ENCODE measurements around the gene APRT. TPM values are rescaled to one million over a fixed set of nuclear protein-coding genes. Genes with fewer than 3 reads are reported as not detected.

Gene APRT
- total RNA-seq, 4 donors from 2014 or later, result 56.2 to 78.7 (median 62.4) TPM

DNA sequence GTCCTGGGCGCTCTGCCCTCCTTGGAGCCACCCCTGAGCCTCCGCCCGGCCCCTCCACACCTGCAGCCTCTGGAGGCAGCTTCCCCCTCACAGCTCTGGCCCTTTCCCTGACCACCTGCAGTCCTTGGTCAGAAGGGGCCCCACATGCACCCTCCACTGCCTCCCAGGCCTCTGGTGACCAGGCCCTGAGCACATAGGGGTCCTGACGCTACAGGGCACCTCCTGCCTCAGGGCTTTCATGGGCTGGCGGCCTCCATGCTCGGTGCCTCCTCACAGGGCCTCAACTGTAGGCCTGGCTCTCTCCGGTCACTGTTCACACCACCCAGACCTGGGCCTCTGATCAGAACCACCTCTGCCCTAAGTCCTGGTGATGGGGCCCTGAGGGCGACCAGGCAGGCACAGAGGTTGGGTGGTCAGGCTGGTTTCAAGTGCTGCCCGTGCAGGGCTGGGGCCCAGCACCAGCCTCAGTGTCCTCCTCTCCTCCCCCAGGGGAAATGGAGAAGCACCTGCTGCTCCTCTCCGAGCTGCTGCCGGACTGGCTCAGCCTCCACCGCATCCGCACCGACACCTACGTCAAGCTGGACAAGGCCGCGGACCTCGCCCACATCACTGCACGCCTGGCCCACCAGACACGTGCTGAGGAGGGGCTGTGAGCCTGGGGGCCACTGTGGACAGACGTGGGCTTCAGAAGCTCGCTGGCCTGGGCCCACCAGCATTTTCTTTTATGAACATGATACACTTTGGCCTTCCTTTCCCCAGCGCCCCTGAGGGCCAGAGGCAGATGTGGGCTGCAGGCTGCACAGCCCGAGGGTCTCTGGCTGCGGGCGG lies 3.9 kb downstream of the APRT start:
- Histone ChIP-seq H3K27me3 (peaks cover 0 to 10% (median 6%) of the 10 kb centered on the region in 3 donors), H3K9me3 (no peaks in the 10 kb centered on the region), H3K4me3 (no peak overlapping the region), H3K4me1 (peaks cover 14 to 19% of the 10 kb centered on the region in 2 donors), H3K27ac (no peak overlapping the region), H3K36me3 (peaks cover 0 to 10% of the 10 kb centered on the region in 2 donors)
- in situ Hi-C loops (cut with MboI; ENCODE audit: low sequenced_read_pairs in 4 of 4) (no loop called here), intact Hi-C loops (cut with DNase I; ENCODE audit: low total_unique reads) (no loop called here)
- DNase-seq (no peak), ATAC-seq (no peak)
- no peak for TF ChIP-seq POLR2A (IDR thresholded peaks at IDR 0.05)
- TF ChIP-seq, protein P1, sequence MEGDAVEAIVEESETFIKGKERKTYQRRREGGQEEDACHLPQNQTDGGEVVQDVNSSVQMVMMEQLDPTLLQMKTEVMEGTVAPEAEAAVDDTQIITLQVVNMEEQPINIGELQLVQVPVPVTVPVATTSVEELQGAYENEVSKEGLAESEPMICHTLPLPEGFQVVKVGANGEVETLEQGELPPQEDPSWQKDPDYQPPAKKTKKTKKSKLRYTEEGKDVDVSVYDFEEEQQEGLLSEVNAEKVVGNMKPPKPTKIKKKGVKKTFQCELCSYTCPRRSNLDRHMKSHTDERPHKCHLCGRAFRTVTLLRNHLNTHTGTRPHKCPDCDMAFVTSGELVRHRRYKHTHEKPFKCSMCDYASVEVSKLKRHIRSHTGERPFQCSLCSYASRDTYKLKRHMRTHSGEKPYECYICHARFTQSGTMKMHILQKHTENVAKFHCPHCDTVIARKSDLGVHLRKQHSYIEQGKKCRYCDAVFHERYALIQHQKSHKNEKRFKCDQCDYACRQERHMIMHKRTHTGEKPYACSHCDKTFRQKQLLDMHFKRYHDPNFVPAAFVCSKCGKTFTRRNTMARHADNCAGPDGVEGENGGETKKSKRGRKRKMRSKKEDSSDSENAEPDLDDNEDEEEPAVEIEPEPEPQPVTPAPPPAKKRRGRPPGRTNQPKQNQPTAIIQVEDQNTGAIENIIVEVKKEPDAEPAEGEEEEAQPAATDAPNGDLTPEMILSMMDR (IDR thresholded peaks at IDR 0.05 in 4 of 5, conservative IDR thresholded peaks at IDR 0.05 in 1 of 5), result no peak

DNA sequence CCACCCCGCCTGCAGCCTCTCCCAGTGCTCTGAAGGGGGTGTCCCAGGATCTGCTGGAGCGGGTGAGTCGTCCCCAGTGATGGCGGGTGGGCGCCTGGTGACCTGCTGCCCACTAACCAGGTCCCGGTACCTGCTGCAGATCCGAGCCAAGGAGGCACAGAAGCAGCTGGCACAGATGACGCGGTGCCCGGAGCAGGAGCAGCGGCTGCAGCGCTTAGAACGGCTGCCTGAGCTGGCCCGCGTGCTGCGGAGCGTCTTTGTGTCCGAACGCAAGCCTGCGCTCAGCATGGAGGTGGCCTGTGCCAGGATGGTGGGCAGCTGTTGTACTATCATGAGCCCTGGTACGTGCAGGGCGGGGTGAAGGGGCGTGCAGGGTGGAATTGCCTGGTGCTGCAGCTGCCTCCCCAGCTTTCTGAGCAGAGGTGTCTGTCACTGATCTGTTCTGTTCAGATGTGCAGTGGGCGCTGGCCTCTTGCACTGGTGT lies 4.5 kb downstream of the APRT start:
- no peaks in the 10 kb centered on the region for H3K9me3 ChIP-seq
- intact Hi-C loops (cut with DNase I; ENCODE audit: low total_unique reads) (no loop called here), in situ Hi-C loops (cut with MboI; ENCODE audit: low sequenced_read_pairs in 4 of 4) (no loop called here)
- TF ChIP-seq, protein P1 (IDR thresholded peaks at IDR 0.05 in 4 of 5, conservative IDR thresholded peaks at IDR 0.05 in 1 of 5), result no peak
- TF ChIP-seq POLR2A (IDR thresholded peaks at IDR 0.05), result no peak
- no peak for ATAC-seq
- peaks cover 0 to 10% of the 10 kb centered on the region in 2 donors for H3K36me3 ChIP-seq
- peaks cover 0 to 10% (median 6%) of the 10 kb centered on the region in 3 donors for H3K27me3 ChIP-seq
- peaks cover 14 to 20% of the 10 kb centered on the region in 2 donors for H3K4me1 ChIP-seq
- H3K27ac ChIP-seq, result no peak overlapping the region
- H3K4me3 ChIP-seq, result no peak overlapping the region
- no peak for DNase-seq

DNA sequence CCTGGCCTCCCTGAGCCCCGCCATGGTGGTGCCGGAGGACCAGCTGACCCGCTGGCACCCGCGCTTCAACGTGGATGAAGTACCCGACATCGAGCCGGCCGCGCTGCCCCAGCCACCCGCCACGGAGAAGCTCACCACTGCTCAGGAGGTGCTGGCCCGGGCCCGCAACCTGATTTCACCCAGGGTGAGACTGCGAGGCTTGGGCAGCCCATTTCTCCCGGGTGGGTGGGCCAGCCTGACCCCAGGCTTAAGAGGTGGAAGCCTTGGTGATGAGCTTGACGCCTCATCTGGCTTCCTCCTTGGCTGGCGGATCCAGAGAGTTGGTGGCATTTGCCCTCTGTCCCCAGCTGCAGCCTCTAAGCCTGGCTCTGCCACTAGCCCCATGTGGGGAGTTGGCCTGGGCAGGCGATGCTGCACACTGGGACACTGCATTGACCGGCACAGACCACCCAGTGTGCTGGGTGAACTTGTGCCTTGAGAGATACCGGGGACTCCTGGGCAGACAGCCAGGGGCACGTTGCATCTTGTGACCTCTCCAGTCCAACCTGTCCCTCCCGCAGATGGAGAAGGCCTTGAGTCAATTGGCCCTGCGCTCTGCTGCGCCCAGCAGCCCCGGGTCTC lies 5.1 kb downstream of the APRT start:
- in situ Hi-C loops (cut with MboI; ENCODE audit: low sequenced_read_pairs in 4 of 4) (no loop called here), intact Hi-C loops (cut with DNase I; ENCODE audit: low total_unique reads) (no loop called here)
- H3K27ac ChIP-seq, result no peak overlapping the region
- H3K36me3 ChIP-seq, result peaks cover 0 to 10% of the 10 kb centered on the region in 2 donors
- H3K4me3 ChIP-seq, result no peak overlapping the region
- no peak for TF ChIP-seq POLR2A (IDR thresholded peaks at IDR 0.05)
- TF ChIP-seq, protein P1 (IDR thresholded peaks at IDR 0.05 in 4 of 5, conservative IDR thresholded peaks at IDR 0.05 in 1 of 5), result no peak
- H3K9me3 ChIP-seq, result no peaks in the 10 kb centered on the region
- ATAC-seq (no peak), DNase-seq (no peak)
- H3K4me1 ChIP-seq, result peaks cover 14 to 20% of the 10 kb centered on the region in 2 donors
- peaks cover 0 to 10% (median 6%) of the 10 kb centered on the region in 3 donors for H3K27me3 ChIP-seq

DNA sequence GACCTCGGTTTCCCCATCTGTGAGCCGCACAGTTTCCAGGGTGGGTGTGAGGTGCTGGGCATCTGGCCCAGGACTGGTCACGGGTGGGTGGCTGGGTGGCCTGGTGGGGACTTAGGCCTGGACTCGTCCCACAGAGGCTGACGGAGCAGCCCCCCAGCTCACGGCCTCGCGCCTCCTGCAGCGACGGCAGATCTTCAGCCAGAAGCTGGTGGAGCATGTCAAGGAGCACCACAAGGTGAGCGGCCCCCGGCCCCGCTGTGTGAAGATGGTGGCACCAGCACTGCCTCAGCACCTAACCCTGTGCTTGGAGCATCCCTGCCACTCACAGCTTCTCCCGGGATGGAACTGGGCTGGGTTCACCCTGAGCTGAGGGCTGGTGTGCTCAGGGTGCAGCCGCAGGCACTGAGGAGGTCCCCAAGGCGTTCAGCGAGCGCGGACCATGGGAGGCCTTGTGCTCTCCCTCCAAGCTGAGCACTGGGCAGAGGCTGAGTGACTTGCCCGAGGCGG lies 5.8 kb downstream of the APRT start:
- Histone ChIP-seq H3K36me3 (peaks cover 0 to 10% of the 10 kb centered on the region in 2 donors), H3K4me1 (peaks cover 10 to 18% of the 10 kb centered on the region in 2 donors), H3K9me3 (no peaks in the 10 kb centered on the region), H3K4me3 (no peak overlapping the region), H3K27ac (no peak overlapping the region), H3K27me3 (peaks cover 0 to 10% (median 6%) of the 10 kb centered on the region in 3 donors)
- in situ Hi-C loops (cut with MboI; ENCODE audit: low sequenced_read_pairs in 4 of 4), result no loop called here
- ATAC-seq, result no peak
- intact Hi-C loops (cut with DNase I; ENCODE audit: low total_unique reads), result no loop called here
- no peak for TF ChIP-seq POLR2A (IDR thresholded peaks at IDR 0.05)
- TF ChIP-seq, protein P1 (IDR thresholded peaks at IDR 0.05 in 4 of 5, conservative IDR thresholded peaks at IDR 0.05 in 1 of 5), result no peak
- no peak for DNase-seq
